Kidney (tissue), 14 donors: ENCODE results near the gene TMPRSS11A. TPM values are rescaled to one million over a fixed set of nuclear protein-coding genes. Genes with fewer than 3 reads are reported as not detected.

Experiments
- DNase-seq, 5 donors: peaks; one replicate each; pipeline ENCODE4 v3.0.0-alpha.2; 2013 to 2020
- FAIRE-seq: peaks from 2 replicates; lab custom pipeline; 2012; peaks lifted over from hg19 to GRCh38; lab: Jason Lieb, UNC
- H3K27ac ChIP-seq, 2 donors: one replicate each; pipeline ENCODE4 v1.7.0; 2013; ENCODE audit warnings: low read depth in 2 of 2, low read length in 2 of 2, inconsistent platforms in 1 of 2
- H3K27me3 ChIP-seq: one replicate; pipeline ENCODE4 v1.7.1; 2013; ENCODE audit warnings: low read length, inconsistent platforms; ENCODE audit not compliant: control insufficient read depth, insufficient read depth
- H3K36me3 ChIP-seq, 3 donors: one replicate each; pipeline versions ENCODE4 v1.7.0 to v1.7.1; 2013; ENCODE audit warnings: low read length in 3 of 3, control low read depth in 1 of 3, inconsistent platforms in 1 of 3; ENCODE audit not compliant: insufficient read depth in 3 of 3, control insufficient read depth in 2 of 3
- H3K4me1 ChIP-seq, 3 donors: one replicate each; pipeline versions ENCODE4 v1.7.0 to v1.7.1; 2013; ENCODE audit warnings: low read length in 3 of 3, inconsistent platforms in 1 of 3, low read depth in 1 of 3; ENCODE audit not compliant: control insufficient read depth in 2 of 3, insufficient read depth in 2 of 3
- H3K4me3 ChIP-seq, 3 donors: one replicate each; pipeline versions ENCODE4 v1.7.0 to v1.8.1; 2013; ENCODE audit warnings: low read length in 3 of 3, control low read depth in 1 of 3, inconsistent platforms in 1 of 3
- H3K9ac ChIP-seq, 3 donors: one replicate each; pipeline versions ENCODE4 v1.7.0 to v1.7.1; 2013; ENCODE audit warnings: low read length in 3 of 3, control low read depth in 1 of 3, inconsistent platforms in 1 of 3
- H3K9me3 ChIP-seq, 3 donors: one replicate each; pipeline versions ENCODE4 v1.7.0 to v1.7.1; 2013; ENCODE audit warnings: low read length in 3 of 3, control low read depth in 1 of 3, inconsistent platforms in 1 of 3; ENCODE audit not compliant: control insufficient read depth in 2 of 3, insufficient read depth in 1 of 3
- intact Hi-C: fragments of 100-400 bp; cut with DNase I; formaldehyde crosslinking; loops from one replicate; pipeline ENCODE4 v1.11.1; 2022
- polyA plus RNA-seq: library from polyadenylated mRNA; stranded (reverse); fragments of 350-450 nt; fragmentation: Illumina TruSeq; extraction: RNeasy Lipid Tissue Mini Kit (QIAGEN cat#74804); gene quantifications from one replicate; pipeline ENCODE4 v1.2.3, GENCODE V29; 2014; ENCODE audit warnings: low read depth, low replicate concordance; ENCODE audit not compliant: insufficient read depth
- total RNA-seq: library from RNA; stranded (reverse); fragmentation: NEBNext Ultra II Directional; extraction: Animal tissue kit (Norgen Biotek cat#: 25700); gene quantifications from one replicate; pipeline ENCODE4 v1.2.1, GENCODE V29; 2021
- TF ChIP-seq, protein P1 (sequence below): IDR thresholded peaks from 3 replicates; pipeline ENCODE4 v1.5.1; 2012; ENCODE audit warnings: mild to moderate bottlenecking, moderate library complexity, borderline replicate concordance; ENCODE audit not compliant: insufficient read depth; ENCODE audit errors: extremely low read depth
- donor health status: control.
- donor health status: control.
- donor health status: control.
- donor health status: control.
- donor health status: control.
- donor health status: DM: yes; HTN: yes; CAD: no.
- donor health status: Normal renal cell carcinoma (clear cell type).

The TMPRSS11A gene
- total and polyA plus RNA-seq, 2 donors from 2014 or later = not detected

DNA sequence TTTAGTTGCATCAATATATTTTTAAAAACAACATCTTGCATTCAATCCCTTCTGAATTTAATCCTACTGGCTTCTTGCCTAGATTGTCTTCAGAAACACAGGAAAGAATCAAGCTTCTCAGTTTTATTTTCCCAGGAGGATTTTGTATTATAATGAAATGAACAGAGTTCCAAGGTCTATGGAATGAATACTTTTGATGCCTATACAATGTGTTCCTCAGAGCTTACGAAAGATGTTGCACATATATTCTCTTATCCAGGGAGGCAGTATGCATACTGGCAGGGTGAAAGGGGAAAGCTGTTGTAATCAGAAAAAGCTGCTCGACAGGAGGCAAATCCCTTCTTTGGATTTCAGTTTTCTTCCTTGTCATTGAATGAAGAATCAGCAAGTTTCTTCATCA is 88.3 kb downstream of the TMPRSS11A start:
- Histone ChIP-seq H3K4me1 (no peaks in the 10 kb centered on the region), H3K27ac (no peak overlapping the region), H3K9ac (no peak overlapping the region), H3K27me3 (no peaks in the 10 kb centered on the region), H3K36me3 (no peaks in the 10 kb centered on the region), H3K4me3 (no peak overlapping the region), H3K9me3 (no peaks in the 10 kb centered on the region)
- no peak for FAIRE-seq
- intact Hi-C loops = no loop called here
- TF ChIP-seq, protein P1, sequence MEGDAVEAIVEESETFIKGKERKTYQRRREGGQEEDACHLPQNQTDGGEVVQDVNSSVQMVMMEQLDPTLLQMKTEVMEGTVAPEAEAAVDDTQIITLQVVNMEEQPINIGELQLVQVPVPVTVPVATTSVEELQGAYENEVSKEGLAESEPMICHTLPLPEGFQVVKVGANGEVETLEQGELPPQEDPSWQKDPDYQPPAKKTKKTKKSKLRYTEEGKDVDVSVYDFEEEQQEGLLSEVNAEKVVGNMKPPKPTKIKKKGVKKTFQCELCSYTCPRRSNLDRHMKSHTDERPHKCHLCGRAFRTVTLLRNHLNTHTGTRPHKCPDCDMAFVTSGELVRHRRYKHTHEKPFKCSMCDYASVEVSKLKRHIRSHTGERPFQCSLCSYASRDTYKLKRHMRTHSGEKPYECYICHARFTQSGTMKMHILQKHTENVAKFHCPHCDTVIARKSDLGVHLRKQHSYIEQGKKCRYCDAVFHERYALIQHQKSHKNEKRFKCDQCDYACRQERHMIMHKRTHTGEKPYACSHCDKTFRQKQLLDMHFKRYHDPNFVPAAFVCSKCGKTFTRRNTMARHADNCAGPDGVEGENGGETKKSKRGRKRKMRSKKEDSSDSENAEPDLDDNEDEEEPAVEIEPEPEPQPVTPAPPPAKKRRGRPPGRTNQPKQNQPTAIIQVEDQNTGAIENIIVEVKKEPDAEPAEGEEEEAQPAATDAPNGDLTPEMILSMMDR = no peak
- DNase-seq = no peak

DNA sequence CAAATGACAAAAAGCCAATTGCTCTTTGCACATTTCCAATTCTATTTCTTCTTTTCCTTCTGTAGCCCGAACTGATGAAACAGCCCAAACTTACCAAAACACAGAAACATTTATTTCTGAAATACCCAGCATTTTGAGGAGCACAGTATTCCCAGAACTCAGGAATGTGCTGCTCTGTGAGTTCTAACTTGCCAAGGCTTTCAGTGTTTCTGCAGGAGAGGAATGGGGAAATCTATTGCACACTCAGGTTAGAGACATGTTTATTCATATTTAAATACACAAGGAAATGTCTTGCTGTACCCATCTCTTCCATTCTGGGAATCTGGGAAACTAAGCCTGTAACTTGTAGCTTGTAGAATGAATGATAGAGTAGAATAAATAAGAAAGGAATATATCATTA is 90.2 kb downstream of the TMPRSS11A start:
- no peak overlapping the region for H3K9ac ChIP-seq
- no peak for FAIRE-seq
- intact Hi-C loops = no loop called here
- no peaks in the 10 kb centered on the region for H3K36me3 ChIP-seq
- TF ChIP-seq, protein P1 = no peak
- H3K9me3 ChIP-seq = peaks cover 0 to 3% (median 0%) of the 10 kb centered on the region in 3 donors
- H3K4me1 ChIP-seq = no peaks in the 10 kb centered on the region
- no peak overlapping the region for H3K27ac ChIP-seq
- no peak overlapping the region for H3K4me3 ChIP-seq
- H3K27me3 ChIP-seq = no peaks in the 10 kb centered on the region
- no peak for DNase-seq

DNA sequence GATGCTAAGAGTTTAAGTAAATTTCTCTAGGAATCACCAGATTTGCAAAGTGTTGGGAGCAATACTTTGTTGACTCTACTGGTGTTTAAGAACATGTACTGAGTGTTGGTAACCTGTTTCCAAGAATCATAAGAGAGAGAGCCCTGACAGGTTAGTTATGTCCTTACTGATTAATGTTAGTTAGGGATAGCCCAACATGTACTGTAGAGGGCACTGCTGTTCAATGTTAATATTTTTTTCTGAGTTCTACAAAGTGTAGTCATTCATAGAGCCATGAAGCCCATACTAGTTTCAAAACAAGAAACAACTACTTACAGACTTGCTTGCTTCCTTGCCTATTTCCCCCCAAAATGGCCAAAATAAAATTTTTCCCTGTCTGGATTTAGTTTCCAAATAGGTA is 91.4 kb downstream of the TMPRSS11A start:
- TF ChIP-seq, protein P1 = no peak
- Histone ChIP-seq H3K4me3 (no peak overlapping the region), H3K36me3 (no peaks in the 10 kb centered on the region), H3K27me3 (no peaks in the 10 kb centered on the region), H3K9me3 (peaks cover 0 to 12% (median 0%) of the 10 kb centered on the region in 3 donors), H3K4me1 (no peaks in the 10 kb centered on the region), H3K9ac (no peak overlapping the region), H3K27ac (no peak overlapping the region)
- peak in 2 of 5 donors; percentile 14 to 24 for DNase-seq
- intact Hi-C loops = no loop called here
- FAIRE-seq = no peak
